ENCODE data around the gene LEPROT. TPM values are rescaled to one million over a fixed set of nuclear protein-coding genes. Genes with fewer than 3 reads are reported as not detected.

LEPROT gene
- total RNA-seq, 4 donors from 2014 or later = 74.0 to 96.8 (median 81.3) TPM

DNA sequence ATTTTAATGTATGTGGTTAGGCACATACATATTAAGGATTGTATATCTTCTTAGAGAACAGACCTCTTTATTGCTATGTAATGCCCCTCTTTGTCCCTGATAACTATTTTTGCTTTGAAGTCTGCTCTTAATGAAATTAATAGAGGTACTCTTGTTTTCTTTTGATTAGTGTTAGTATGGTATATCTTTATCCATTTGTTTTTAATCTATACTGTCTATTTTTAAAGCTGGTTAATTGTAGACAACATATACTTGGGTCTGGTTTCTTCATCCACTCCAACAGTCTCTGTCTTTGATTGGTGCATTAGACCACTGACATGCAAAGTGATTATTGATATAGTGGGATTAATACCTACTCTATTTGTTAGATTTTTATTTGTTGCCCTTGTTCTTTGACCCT, 36.0 kb downstream of the LEPROT start:
- TF ChIP-seq, protein P1, sequence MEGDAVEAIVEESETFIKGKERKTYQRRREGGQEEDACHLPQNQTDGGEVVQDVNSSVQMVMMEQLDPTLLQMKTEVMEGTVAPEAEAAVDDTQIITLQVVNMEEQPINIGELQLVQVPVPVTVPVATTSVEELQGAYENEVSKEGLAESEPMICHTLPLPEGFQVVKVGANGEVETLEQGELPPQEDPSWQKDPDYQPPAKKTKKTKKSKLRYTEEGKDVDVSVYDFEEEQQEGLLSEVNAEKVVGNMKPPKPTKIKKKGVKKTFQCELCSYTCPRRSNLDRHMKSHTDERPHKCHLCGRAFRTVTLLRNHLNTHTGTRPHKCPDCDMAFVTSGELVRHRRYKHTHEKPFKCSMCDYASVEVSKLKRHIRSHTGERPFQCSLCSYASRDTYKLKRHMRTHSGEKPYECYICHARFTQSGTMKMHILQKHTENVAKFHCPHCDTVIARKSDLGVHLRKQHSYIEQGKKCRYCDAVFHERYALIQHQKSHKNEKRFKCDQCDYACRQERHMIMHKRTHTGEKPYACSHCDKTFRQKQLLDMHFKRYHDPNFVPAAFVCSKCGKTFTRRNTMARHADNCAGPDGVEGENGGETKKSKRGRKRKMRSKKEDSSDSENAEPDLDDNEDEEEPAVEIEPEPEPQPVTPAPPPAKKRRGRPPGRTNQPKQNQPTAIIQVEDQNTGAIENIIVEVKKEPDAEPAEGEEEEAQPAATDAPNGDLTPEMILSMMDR (IDR thresholded peaks at IDR 0.05; ENCODE audit: low read depth) = no peak

DNA sequence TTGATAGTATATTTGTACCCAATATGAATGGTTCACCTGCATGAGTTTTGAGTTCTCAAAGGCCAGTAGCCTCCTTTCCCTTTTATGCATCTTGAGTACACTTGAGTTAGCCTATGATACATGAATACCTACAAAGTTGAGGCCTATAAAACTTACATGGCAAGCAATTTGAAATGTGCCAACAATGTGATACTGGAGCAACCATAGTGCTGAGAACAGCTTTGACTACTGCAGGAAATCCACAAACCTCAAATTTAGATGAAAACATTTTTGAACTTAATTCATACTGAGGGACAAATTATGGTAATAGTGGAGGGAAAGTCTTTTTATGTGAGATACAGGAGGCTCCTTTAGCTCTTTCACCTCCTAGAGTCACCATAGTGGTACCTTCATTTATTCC, 37.4 kb downstream of the LEPROT start:
- TF ChIP-seq, protein P1 (IDR thresholded peaks at IDR 0.05; ENCODE audit: low read depth) = no peak

DNA sequence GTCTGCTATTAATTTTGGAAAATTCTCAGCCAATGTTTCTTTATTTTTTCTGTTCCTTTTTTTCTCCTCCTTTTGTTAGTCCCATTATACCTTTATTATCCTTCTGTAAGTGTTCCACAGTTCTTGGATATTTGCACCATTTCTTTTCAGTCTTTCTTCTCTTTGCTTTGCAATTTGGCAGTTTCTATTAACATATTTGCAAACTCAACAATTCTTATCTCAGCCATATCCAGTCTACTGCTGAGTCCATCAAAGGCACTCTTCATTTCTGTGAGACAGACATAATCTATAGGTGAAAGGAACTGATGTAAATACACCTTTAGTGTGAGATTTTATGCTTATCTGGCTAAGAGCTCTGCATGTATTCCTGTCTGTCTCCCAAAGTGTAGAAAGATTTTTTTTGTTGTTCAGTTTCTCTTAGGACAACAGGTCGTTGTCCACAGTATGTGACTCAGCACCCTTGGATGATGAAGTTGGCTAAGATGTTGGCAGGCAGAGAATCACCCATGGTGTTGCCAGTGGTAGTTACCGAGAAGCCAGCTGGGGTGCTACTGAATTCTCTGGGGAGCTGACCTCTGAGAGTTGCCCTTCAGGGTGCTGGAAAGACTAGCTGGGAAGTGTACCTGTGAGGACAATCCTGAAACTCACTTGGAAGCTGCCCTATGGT, 38.4 kb downstream of the LEPROT start:
- TF ChIP-seq, protein P1 (IDR thresholded peaks at IDR 0.05; ENCODE audit: low read depth) = no peak

DNA sequence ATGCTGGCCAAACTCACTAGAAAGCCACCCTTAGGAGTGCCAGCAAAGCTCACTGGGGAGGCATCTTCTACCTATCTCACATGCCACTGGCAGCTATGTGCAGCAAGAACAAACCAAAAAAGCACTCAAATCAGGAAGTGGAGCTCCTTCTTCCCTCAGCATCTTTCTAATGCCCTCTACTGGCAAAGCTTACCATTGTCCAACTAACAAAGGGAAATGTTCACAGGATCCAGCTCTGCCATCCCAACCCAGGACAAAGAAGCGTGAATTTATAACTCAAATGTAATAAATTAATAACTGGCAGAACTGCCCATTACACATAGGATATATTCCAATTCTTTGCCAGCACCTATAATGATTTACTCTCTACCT, 38.9 kb downstream of the LEPROT start:
- TF ChIP-seq, protein P1 (IDR thresholded peaks at IDR 0.05; ENCODE audit: low read depth) = no peak

DNA sequence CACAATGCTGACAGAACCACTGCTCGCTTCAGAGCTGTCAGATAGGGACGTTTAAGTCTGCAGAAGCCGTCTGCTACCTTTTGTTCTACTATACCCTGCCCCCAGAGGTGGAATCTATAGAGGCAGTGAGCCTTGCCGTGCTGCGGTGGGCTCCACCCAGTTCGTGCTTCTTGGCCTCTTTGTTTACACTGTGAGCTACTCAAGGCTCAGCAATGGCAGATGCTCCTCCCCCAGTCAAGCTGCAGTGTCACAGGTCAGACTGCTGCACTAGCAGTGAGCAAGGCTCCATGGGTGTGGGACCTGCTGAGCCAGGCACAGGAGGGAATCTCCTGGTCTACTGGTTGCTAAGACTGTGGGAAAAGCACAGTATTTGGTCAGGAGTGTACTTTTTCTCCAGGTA, 47.1 kb downstream of the LEPROT start:
- TF ChIP-seq, protein P1 (IDR thresholded peaks at IDR 0.05; ENCODE audit: low read depth) = no peak

GRCh38 chr1:65469126-65469888, 48.8 kb downstream of the LEPROT start:
- TF ChIP-seq, protein P1 (IDR thresholded peaks at IDR 0.05; ENCODE audit: low read depth) = no peak

- TF ChIP-seq, protein P1 (IDR thresholded peaks at IDR 0.05; ENCODE audit: low read depth) = no peak
These were observed 49.4 kb downstream of the LEPROT start for GRCh38 chr1:65469889-65470340.
